ENCODE data around the gene GRAMD2B. TPM values are rescaled to one million over a fixed set of nuclear protein-coding genes. Genes with fewer than 3 reads are reported as not detected.
"Not testable (repeated sequence)": the region's sequence is repeated elsewhere in the genome, so short reads cannot be mapped to it uniquely, and the experiment has no call there.

Gene GRAMD2B
- total and polyA plus RNA-seq, 2 of the 13 experiments (the other 11 are each of a cell fraction or from before 2014, with no cell fraction given): 8.1 to 10.6 TPM

DNA sequence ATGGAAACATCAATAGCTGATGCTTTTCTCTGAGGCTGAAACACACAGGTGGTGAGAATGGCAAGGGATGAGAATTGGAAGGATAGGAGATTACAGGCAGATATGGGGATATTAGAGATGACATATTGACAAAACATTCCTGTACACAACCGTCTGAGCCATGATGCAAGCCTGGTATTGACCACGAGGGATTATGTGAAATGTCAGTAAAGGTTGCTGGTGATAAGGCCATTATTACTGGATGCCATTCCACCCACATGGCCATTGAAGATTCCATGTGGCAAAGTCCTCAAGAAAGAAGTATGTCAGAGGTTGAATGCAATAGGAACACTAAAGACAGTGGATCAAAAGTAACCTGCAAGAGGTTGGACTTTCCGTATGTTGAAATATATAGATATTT, 15.7 kb downstream of the GRAMD2B start:
- TF ChIP-seq MIER3 (CRISPR knock-in tag; IDR thresholded peaks at IDR 0.05; ENCODE audit: borderline replicate concordance) (no peak), PITX1 (CRISPR knock-in tag; IDR thresholded peaks at IDR 0.05) (no peak), ZKSCAN5 (CRISPR knock-in tag; IDR thresholded peaks at IDR 0.05) (no peak), ZNF17 (CRISPR knock-in tag; IDR thresholded peaks at IDR 0.05) (no peak), SIX1 (CRISPR knock-in tag; IDR thresholded peaks at IDR 0.05; ENCODE audit: borderline replicate concordance) (no peak), MIER2 (CRISPR knock-in tag; IDR thresholded peaks at IDR 0.05) (no peak), ZNF550 (CRISPR knock-in tag; IDR thresholded peaks at IDR 0.05; ENCODE audit: borderline replicate concordance) (no peak), IRX3 (CRISPR knock-in tag; IDR thresholded peaks at IDR 0.05; ENCODE audit: borderline replicate concordance, low read depth) (no peak), ZNF329 (CRISPR knock-in tag; IDR thresholded peaks at IDR 0.05; ENCODE audit: low read depth) (no peak), TOPORS (CRISPR knock-in tag; IDR thresholded peaks at IDR 0.05) (no peak), KDM5B (CRISPR knock-in tag; IDR thresholded peaks at IDR 0.05; ENCODE audit: borderline replicate concordance) (no peak)
- FAIRE-seq (no peak), DNase-seq (ENCODE audit: low spot score) (no peak), ATAC-seq (no peak)
- WGBS (ENCODE audit: low lambda C conversion rate): 72% methylated on average over 3 of the region's 3 CpGs
- H3K4me3 ChIP-seq (replicated peaks in 1 of 3; ENCODE audit: insufficient read depth in 1 of 3, low read depth in 2 of 3, low read length in 3 of 3): no peak overlapping the region
- H3K36me3 ChIP-seq (replicated peaks in 1 of 2; ENCODE audit: control insufficient read depth in 1 of 2, insufficient read depth in 2 of 2, low read length in 2 of 2): no peaks in the 10 kb centered on the region; a peak in 1 of 5 replicates
- H3K9ac ChIP-seq (ENCODE audit: insufficient read depth, low read depth, low read length): no peak overlapping the region
- no peak overlapping the region for H2AFZ ChIP-seq (ENCODE audit: low read length)
- H3K9me3 ChIP-seq (ENCODE audit: low read length): no peaks in the 10 kb centered on the region
- H3K4me2 ChIP-seq (ENCODE audit: low read depth, low read length): no peak overlapping the region
- BruUV-seq (replicated peaks): no TSS peak
- peaks cover 11% of the 10 kb centered on the region; the same call in 1 of the 2 replicates for H3K4me1 ChIP-seq (ENCODE audit: insufficient read depth, low read length)
- intact Hi-C loops (cut with micrococcal nuclease; ENCODE audit: unreplicated experiment) (no loop called here), in situ Hi-C loops (cut with HindIII; ENCODE audit: extremely low pct_ligation_motif_present, low pct_unique_long_range_greater_than_20kb) (no loop called here)
- POLR2A ChIA-PET: no interaction called here
- CTCF ChIA-PET (ENCODE audit: low intra/inter-chr PET ratio, low total read pairs): no interaction called here
- no peak overlapping the region for H3K27ac ChIP-seq (ENCODE audit: extremely low read length, insufficient read depth, low read length)
- H4K20me1 ChIP-seq (ENCODE audit: insufficient read depth, low read length): no peaks in the 10 kb centered on the region; the same call in 1 of the 2 replicates
- no peaks in the 10 kb centered on the region for H3K79me2 ChIP-seq (ENCODE audit: insufficient read depth, low read length)
- no peaks in the 10 kb centered on the region for H3K27me3 ChIP-seq (ENCODE audit: control insufficient read depth in 1 of 2, insufficient read depth in 2 of 2, low read length in 2 of 2)

DNA sequence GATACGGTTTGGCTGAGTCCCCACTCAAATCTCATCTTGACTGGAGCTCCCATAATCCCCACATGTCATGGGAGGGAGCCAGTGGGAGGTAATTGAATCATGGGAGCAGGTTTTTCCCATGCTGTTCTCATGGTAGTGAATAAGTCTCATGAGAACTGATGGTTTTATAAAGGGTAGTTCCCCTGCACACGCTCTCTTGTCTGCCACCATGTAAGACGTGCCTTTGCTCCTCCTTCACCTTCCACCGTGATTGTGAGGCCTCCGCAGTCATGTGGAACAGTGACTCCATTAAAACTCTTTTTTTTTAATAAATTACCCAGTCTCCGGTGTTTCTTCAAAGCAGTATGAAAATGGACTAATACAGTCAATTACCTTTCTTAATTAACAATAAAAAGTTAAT, 16.5 kb downstream of the GRAMD2B start:
- ATAC-seq; CTCF ChIA-PET (ENCODE audit: low intra/inter-chr PET ratio, low total read pairs); in situ Hi-C loops (cut with HindIII; ENCODE audit: extremely low pct_ligation_motif_present, low pct_unique_long_range_greater_than_20kb): not testable (repeated sequence)

More for the DNA sequence above, 16.5 kb downstream of the GRAMD2B start:
- FAIRE-seq; H3K9me3 ChIP-seq (ENCODE audit: low read length); intact Hi-C loops (cut with micrococcal nuclease; ENCODE audit: unreplicated experiment); H3K4me3 ChIP-seq (replicated peaks in 1 of 3; ENCODE audit: insufficient read depth in 1 of 3, low read depth in 2 of 3, low read length in 3 of 3); H3K27ac ChIP-seq (ENCODE audit: extremely low read length, insufficient read depth, low read length); H3K4me2 ChIP-seq (ENCODE audit: low read depth, low read length); POLR2A ChIA-PET; H3K79me2 ChIP-seq (ENCODE audit: insufficient read depth, low read length); H2AFZ ChIP-seq (ENCODE audit: low read length); H3K27me3 ChIP-seq (ENCODE audit: control insufficient read depth in 1 of 2, insufficient read depth in 2 of 2, low read length in 2 of 2); H4K20me1 ChIP-seq (ENCODE audit: insufficient read depth, low read length); BruUV-seq (replicated peaks); DNase-seq (ENCODE audit: low spot score); H3K9ac ChIP-seq (ENCODE audit: insufficient read depth, low read depth, low read length); H3K36me3 ChIP-seq (replicated peaks in 1 of 2; ENCODE audit: control insufficient read depth in 1 of 2, insufficient read depth in 2 of 2, low read length in 2 of 2): not testable (repeated sequence)
- WGBS (ENCODE audit: low lambda C conversion rate): 96% methylated on average over 6 of the region's 6 CpGs
- peaks cover 11% of the 10 kb centered on the region; the same call in 1 of the 2 replicates for H3K4me1 ChIP-seq (ENCODE audit: insufficient read depth, low read length)

Data from HepG2 (cell line).